ENCODE measurements around the gene KRTAP4-11. TPM values are rescaled to one million over a fixed set of nuclear protein-coding genes. Genes with fewer than 3 reads are reported as not detected.

The KRTAP4-11 gene
- total and polyA plus RNA-seq, 2 of the 13 experiments (the other 11 are each of a cell fraction or from before 2014, with no cell fraction given), result not detected

GRCh38 chr17:41069031-41069430 is 49.1 kb downstream of the KRTAP4-11 start:
- H3K4me3 ChIP-seq (replicated peaks in 1 of 3; ENCODE audit: insufficient read depth in 1 of 3, low read depth in 2 of 3, low read length in 3 of 3), result no peak overlapping the region
- in situ Hi-C loops (cut with HindIII; ENCODE audit: extremely low pct_ligation_motif_present, low pct_unique_long_range_greater_than_20kb), result no loop called here
- no peaks in the 10 kb centered on the region for H3K9me3 ChIP-seq (ENCODE audit: low read length)
- intact Hi-C loops (cut with micrococcal nuclease; ENCODE audit: unreplicated experiment), result no loop called here
- H3K79me2 ChIP-seq (ENCODE audit: insufficient read depth, low read length), result no peaks in the 10 kb centered on the region
- 52% methylated on average over 3 of the region's 3 CpGs for WGBS (ENCODE audit: low lambda C conversion rate)
- TF ChIP-seq ZNF567 (CRISPR knock-in tag; IDR thresholded peaks at IDR 0.05; ENCODE audit: borderline replicate concordance), result no peak
- no peak for TF ChIP-seq AHDC1 (CRISPR knock-in tag; IDR thresholded peaks at IDR 0.05; ENCODE audit: borderline replicate concordance)
- no peak for TF ChIP-seq ISL2 (CRISPR knock-in tag; IDR thresholded peaks at IDR 0.05)
- TF ChIP-seq POGZ (CRISPR knock-in tag; IDR thresholded peaks at IDR 0.05), result no peak
- TF ChIP-seq NFYB (CRISPR knock-in tag; IDR thresholded peaks at IDR 0.05), result no peak
- TF ChIP-seq PLRG1 (conservative IDR thresholded peaks at IDR 0.05), result no peak
- TF ChIP-seq ARNTL (CRISPR knock-in tag; IDR thresholded peaks at IDR 0.05), result no peak
- TF ChIP-seq ATAD3A (CRISPR knock-in tag; IDR thresholded peaks at IDR 0.05), result no peak
- TF ChIP-seq ZNF562 (CRISPR knock-in tag; IDR thresholded peaks at IDR 0.05; ENCODE audit: borderline replicate concordance), result no peak
- no peak for ATAC-seq
- ChIA-PET CTCF (ENCODE audit: low intra/inter-chr PET ratio, low total read pairs) (no interaction called here), POLR2A (no interaction called here)
- H3K4me1 ChIP-seq (ENCODE audit: insufficient read depth, low read length), result no peaks in the 10 kb centered on the region; the same call in 1 of the 2 replicates
- no peak overlapping the region for H2AFZ ChIP-seq (ENCODE audit: low read length)
- no peak overlapping the region for H3K27ac ChIP-seq (ENCODE audit: extremely low read length, insufficient read depth, low read length)
- DNase-seq (ENCODE audit: low spot score), result no peak
- H4K20me1 ChIP-seq (ENCODE audit: insufficient read depth, low read length), result no peaks in the 10 kb centered on the region
- no peaks in the 10 kb centered on the region for H3K36me3 ChIP-seq (replicated peaks in 1 of 2; ENCODE audit: control insufficient read depth in 1 of 2, insufficient read depth in 2 of 2, low read length in 2 of 2)
- H3K9ac ChIP-seq (ENCODE audit: insufficient read depth, low read depth, low read length), result no peak overlapping the region
- no peak for FAIRE-seq
- no peaks in the 10 kb centered on the region; a peak in 1 of 5 replicates for H3K27me3 ChIP-seq (ENCODE audit: control insufficient read depth in 1 of 2, insufficient read depth in 2 of 2, low read length in 2 of 2)
- H3K4me2 ChIP-seq (ENCODE audit: low read depth, low read length), result no peak overlapping the region
- BruUV-seq (replicated peaks), result no TSS peak
